NCI-H1694 (cell line): ENCODE results near the gene PML.

Source experiments
- DNase-seq: peaks from one replicate; lab custom pipeline; 2025; lab: John Stamatoyannopoulos, UW

Gene PML

GRCh38 chr15:74007820-74008371 is 13.4 kb downstream of the PML start:
- DNase-seq = no peak

GRCh38 chr15:74008901-74009300 is 14.4 kb downstream of the PML start:
- DNase-seq = no peak

- no peak for DNase-seq
Observed at GRCh38 chr15:74010929-74011540, 16.5 kb downstream of the PML start.

GRCh38 chr15:74011610-74012009 is 17.1 kb downstream of the PML start:
- DNase-seq = no peak

GRCh38 chr15:74013374-74013894 is 18.9 kb downstream of the PML start:
- DNase-seq = no peak

- DNase-seq = no peak
Observed at GRCh38 chr15:74019734-74020133, 25.2 kb downstream of the PML start.

GRCh38 chr15:74022706-74023470 is 28.4 kb downstream of the PML start:
- no peak for DNase-seq

- DNase-seq = no peak
Observed at GRCh38 chr15:74024687-74025086, 30.2 kb downstream of the PML start.

GRCh38 chr15:74025436-74025835 is 30.9 kb downstream of the PML start:
- DNase-seq = no peak

GRCh38 chr15:74027688-74028087 is 33.2 kb downstream of the PML start:
- no peak for DNase-seq

GRCh38 chr15:74028646-74029045 is 34.1 kb downstream of the PML start:
- no peak for DNase-seq

- no peak for DNase-seq
Observed at GRCh38 chr15:74032046-74032445, 37.5 kb downstream of the PML start.

GRCh38 chr15:74032606-74033561 is 38.4 kb downstream of the PML start:
- no peak for DNase-seq

- DNase-seq = no peak
Observed at GRCh38 chr15:74034206-74034755, 39.8 kb downstream of the PML start.

GRCh38 chr15:74035121-74036017 is 40.9 kb downstream of the PML start:
- DNase-seq = no peak

GRCh38 chr15:74036271-74037170 is 42.0 kb downstream of the PML start:
- peak; percentile 34 for DNase-seq

- no peak for DNase-seq
Observed at GRCh38 chr15:74037171-74038117, 42.9 kb downstream of the PML start.
